Brain microvascular endothelial cell (primary cell): Measurements from ENCODE around the gene LMAN2.

Experiments used
- DNase-seq: peaks from one replicate; pipeline ENCODE4 v3.0.0-alpha.2; 2020
- H3K27ac ChIP-seq: fragments of 250-450 bp; sonication (Bioruptor Pico); 2 replicates; pipeline ENCODE4 v1.5.1; 2020; ENCODE audit warnings: mild to moderate bottlenecking, moderate library complexity
- H3K27me3 ChIP-seq: fragments of 250-450 bp; sonication (Bioruptor Pico); replicated peaks from 2 replicates; pipeline ENCODE4 v1.5.1; 2020; ENCODE audit warnings: mild to moderate bottlenecking
- H3K36me3 ChIP-seq: fragments of 250-450 bp; sonication (Bioruptor Pico); replicated peaks from 2 replicates; pipeline ENCODE4 v1.5.1; 2020; ENCODE audit warnings: mild to moderate bottlenecking
- H3K4me3 ChIP-seq: 2 replicates; pipeline ENCODE4 v1.5.1; 2011; ENCODE audit warnings: low read depth, mild to moderate bottlenecking, control low read depth, low read length, moderate library complexity
- in situ Hi-C: cut with HindIII; loops from 2 replicates; pipeline ENCODE4 v1.10.0; 2017; ENCODE audit warnings: low sequenced_read_pairs, low pct_ligation_motif_present
- TF ChIP-seq, protein P1 (sequence below): IDR thresholded peaks from 2 replicates; pipeline ENCODE4 v1.5.1; 2011; ENCODE audit warnings: low read depth, mild to moderate bottlenecking, moderate library complexity, low read length, control low read depth, inconsistent platforms; ENCODE audit errors: missing control alignments

Gene LMAN2

DNA sequence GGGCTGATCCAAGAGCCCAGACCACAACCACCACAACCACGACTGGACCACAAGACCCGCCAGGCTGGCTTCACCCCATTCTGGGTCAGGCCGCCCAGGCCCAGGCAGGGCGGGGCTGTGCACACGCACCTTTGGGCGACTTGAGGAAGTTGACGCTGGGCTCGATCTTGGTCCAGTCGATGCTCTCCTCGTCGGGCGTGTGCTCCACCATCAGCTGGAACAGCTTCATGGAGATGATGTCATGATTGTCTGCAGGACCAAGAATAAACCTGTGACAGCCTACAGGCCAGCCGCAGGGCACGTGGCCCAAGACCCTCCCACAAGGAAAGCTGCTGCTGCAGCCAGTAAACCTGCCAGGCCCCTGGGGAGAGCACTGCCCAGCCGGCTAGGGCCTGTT lies 17.3 kb downstream of the LMAN2 start:
- Histone ChIP-seq H3K27me3 (no peaks in the 10 kb centered on the region), H3K27ac (no peak overlapping the region), H3K36me3 (peaks cover 56% of the 10 kb centered on the region), H3K4me3 (no peak overlapping the region)
- in situ Hi-C loops: no loop called here
- TF ChIP-seq, protein P1, sequence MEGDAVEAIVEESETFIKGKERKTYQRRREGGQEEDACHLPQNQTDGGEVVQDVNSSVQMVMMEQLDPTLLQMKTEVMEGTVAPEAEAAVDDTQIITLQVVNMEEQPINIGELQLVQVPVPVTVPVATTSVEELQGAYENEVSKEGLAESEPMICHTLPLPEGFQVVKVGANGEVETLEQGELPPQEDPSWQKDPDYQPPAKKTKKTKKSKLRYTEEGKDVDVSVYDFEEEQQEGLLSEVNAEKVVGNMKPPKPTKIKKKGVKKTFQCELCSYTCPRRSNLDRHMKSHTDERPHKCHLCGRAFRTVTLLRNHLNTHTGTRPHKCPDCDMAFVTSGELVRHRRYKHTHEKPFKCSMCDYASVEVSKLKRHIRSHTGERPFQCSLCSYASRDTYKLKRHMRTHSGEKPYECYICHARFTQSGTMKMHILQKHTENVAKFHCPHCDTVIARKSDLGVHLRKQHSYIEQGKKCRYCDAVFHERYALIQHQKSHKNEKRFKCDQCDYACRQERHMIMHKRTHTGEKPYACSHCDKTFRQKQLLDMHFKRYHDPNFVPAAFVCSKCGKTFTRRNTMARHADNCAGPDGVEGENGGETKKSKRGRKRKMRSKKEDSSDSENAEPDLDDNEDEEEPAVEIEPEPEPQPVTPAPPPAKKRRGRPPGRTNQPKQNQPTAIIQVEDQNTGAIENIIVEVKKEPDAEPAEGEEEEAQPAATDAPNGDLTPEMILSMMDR: no peak
- no peak for DNase-seq

DNA sequence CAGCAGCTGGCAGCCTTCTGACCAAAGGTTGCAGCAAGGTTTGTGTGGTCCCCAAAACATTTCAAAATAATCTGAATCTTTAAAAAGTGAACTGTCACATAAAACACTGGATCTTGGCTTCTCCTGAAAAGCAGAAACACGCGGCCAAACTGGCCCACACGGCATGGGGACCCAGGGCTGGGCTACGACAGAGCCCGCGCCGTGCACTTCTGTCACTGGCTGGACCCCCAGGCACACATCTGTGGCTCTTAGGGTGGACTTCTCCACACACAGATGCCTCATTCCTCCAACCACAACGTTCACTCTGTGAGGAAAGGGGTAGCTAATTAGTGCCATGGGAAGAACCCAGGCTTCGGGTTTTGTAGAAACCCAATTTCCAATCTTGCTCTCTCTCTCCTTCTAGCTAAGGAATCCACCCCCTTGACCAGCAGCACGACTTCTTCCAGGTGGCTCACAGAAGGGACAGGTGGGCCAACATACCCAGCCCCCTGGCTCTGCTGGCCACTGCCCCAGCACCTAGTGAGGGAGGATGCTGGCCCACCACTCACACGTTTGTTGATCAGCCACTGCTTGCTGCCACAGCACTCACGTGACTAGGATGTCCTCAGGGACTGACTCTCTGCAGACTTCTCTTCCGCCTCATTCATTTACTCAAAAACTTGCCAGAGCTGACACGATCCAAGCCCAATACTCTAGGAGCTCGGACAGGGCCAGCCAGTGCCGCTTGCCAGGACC lies 17.9 kb downstream of the LMAN2 start:
- Histone ChIP-seq H3K36me3 (peaks cover 56% of the 10 kb centered on the region), H3K27me3 (no peaks in the 10 kb centered on the region), H3K27ac (no peak overlapping the region), H3K4me3 (no peak overlapping the region)
- TF ChIP-seq, protein P1: no peak
- in situ Hi-C loops: no loop called here
- no peak for DNase-seq

DNA sequence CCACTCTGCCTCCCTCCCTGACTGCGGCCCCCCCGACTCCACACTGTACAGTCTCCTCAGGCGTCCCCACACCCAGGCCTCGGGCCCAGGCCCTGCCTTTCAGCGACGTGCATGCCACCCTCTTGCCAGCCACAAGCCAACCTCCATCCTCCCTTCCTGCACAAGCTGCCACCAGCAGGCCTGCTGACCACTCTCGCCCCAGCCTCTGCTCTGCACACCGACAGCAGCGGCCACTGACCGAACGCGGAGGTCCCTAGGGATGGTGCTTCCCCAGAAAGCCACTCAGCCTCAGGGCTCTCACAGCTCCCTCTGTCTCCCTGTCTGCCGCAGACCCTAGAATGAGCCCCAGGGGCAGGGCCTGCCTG lies 18.6 kb downstream of the LMAN2 start:
- in situ Hi-C loops: no loop called here
- no peaks in the 10 kb centered on the region for H3K27me3 ChIP-seq
- peaks cover 56% of the 10 kb centered on the region for H3K36me3 ChIP-seq
- TF ChIP-seq, protein P1: no peak
- DNase-seq: no peak
- no peak overlapping the region for H3K4me3 ChIP-seq
- H3K27ac ChIP-seq: no peak overlapping the region

DNA sequence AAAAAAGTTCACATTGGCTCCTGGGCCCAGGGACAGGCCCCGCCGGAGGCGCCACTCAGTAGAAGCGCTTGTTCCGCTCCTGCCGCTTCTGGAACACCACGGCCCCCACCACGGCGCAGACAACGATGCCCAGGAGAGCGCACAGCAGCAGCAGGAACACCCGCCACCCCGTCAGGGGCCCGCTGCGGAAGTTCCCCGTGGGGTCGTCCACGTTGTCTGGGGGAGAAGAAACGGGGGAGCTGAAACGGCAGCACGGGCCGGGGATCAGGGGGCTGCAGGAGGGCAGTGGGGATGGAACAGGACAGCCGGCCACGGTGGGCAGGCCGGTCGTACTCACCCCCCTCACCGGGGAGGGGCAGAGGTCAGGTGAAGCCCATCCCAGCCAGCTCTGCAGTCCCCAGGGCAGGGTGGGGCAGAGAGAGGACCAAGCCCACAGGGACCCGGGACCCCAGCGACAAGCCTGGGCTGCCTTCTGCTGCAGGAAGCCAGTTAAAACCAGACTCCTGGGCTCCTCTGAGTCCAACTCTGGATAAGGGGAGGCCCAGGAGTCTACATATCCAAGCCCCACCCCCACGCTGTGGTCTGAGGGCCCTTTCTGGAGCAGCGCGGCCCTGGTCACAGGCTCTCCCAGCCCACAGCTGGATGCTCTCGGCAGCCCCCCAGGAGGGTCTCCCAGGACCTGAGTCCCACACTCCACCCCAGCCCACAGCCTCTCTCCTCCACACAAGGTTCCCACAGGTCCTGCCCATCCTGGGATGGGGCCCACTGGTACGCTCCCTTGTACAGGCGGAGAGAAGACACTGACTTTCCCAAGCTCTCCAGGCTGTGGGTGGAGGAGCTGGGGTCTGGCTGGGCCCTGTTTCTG lies 19.2 kb downstream of the LMAN2 start:
- H3K36me3 ChIP-seq: peaks cover 54% of the 10 kb centered on the region
- DNase-seq: no peak

DNA sequence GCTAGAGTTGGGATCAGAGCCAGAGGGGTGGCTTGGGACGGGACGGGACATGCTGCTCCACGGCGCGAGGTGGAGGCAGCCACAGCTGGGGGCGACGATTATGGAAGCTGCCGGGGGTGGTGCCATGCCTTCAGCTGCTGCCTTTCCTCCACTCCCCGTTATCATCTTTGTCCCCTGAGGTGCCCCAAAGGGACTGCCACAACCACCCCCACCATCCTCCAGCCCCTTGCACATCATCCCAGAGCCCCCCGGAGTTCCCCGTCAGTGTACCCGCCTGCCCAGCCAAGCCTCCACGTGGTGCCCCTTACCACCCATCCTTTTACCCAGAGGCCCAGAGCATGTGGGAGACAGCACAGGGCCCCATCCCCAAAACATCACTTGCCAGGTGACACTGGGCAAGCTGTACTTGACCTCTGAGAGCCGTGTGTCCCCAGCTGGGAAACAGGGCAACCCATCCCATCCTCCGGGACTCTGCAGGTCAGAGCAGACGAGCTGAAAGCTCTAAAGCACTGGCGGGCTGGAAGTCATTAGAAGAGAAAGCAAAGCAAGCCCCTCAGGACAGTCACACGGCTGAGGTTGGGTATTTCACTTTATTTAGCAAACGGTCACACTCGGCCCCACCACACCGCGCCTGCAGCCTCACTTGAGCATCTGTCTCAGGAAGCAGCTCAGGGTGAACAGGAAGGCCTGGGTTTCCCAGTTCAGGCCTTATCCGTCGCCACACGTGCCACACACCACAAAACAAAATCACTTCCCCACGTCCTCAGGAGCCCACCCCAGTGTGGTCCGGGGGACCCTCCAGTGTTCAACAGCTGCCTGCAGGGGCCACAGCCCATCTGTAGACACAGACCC lies 20.3 kb downstream of the LMAN2 start:
- Histone ChIP-seq H3K27me3 (no peaks in the 10 kb centered on the region), H3K27ac (no peak overlapping the region), H3K36me3 (peaks cover 48% of the 10 kb centered on the region), H3K4me3 (no peak overlapping the region)
- TF ChIP-seq, protein P1: no peak
- in situ Hi-C loops: no loop called here
- DNase-seq: no peak

More for the DNA sequence above, 19.2 kb downstream of the LMAN2 start:
- H3K4me3 ChIP-seq: no peak overlapping the region
- no peaks in the 10 kb centered on the region for H3K27me3 ChIP-seq
- in situ Hi-C loops: no loop called here
- TF ChIP-seq, protein P1: no peak
- no peak overlapping the region for H3K27ac ChIP-seq
